ENCODE results near the gene HTR2B.

The HTR2B gene

DNA sequence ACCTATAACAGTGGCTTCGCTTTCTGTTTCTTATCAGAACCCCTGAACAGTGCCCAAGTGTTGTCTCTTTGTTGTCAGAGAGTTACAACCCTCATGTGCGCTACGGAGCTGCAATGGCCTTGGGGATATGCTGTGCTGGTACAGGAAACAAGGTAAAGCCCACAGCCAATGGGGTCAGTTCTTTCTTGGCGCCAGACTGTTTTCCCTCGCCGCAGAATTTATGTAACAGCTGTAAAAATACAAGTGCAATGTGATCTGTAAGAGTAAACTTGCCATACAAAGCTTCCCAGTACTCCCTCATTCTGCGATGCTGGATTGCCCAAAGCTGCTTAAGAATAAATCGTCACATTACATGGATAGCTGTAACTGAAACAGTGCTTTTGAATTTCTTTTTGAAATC is 13.9 kb upstream of the HTR2B start:
- Histone ChIP-seq H3K27ac (no peak overlapping the region), H3K4me3 (no peak overlapping the region)

DNA sequence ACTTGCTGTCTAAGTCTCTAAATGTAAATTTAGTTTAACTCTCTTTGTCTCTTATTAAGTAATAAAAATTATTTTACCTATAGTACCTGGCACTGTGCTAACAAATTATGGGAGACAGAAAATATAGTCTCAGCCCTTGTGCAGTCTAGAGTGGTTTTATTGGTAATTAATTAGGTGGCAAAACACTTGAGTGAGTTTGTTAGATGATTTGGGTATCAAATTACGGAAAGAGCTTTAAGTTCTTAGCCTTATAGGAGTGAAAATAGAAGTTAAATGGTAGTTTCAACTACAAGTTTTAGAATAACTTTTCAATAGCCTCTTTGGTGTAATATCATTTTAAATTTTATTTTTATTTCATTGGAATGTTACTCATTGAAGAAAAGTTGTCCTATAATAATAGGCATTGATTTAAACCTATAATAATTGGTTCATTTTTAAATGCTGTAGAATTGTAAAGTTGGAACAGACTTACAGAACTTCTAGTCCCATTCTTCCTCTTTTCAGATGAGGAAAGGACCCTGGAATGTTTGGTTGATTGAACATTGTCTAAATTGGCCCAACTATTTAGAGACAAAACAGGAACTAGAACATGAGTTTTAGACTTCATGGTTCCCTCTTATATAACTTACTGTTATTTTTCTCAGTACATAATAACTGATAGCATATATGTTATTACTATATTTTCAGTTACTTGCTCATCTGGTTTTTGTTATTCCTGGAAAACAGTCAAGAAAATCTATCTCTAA is 10.2 kb upstream of the HTR2B start:
- Histone ChIP-seq H3K27ac (peak overlapping the region in 1 of 21 experiments; percentile 3), H3K4me3 (no peak overlapping the region)

DNA sequence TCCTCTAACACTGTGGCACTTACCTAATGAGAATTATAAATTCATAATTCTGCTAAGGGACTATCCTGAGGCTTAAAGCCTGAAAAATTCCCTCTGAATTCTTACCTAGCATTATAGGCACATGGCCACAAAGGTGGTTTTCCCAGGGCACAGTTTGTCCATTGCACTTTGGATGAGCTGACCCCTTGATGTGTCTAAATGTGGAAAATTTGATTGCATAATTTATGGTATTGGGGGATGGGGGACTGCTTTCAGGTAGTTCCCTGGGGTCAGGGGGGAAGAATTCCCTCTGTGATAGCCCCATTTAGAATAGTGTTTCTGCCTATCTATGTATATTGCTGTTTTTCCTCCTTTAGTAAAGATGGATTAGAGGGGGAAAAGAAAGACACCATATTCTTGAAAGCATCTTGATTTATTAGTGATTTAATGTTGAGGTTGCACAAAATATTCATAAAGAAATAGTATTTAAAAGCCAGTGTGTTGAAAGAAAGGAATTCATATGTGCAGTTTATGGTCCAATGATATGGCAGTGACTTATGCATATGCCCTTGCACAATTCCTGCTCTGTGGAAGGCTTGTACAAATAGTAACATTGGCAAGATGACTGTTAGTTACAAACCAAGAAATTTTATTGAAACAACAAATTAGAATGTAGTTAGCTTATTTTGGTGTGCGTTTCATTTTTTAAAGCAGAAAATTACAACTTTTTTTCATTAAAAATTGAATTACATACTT is 8.7 kb upstream of the HTR2B start:
- Histone ChIP-seq H3K4me3 (no peak overlapping the region), H3K27ac (no peak overlapping the region)

GRCh38 chr2:231132129-231132528 is 7.3 kb upstream of the HTR2B start:
- Histone ChIP-seq H3K27ac (no peak overlapping the region), H3K4me3 (no peak overlapping the region)

DNA sequence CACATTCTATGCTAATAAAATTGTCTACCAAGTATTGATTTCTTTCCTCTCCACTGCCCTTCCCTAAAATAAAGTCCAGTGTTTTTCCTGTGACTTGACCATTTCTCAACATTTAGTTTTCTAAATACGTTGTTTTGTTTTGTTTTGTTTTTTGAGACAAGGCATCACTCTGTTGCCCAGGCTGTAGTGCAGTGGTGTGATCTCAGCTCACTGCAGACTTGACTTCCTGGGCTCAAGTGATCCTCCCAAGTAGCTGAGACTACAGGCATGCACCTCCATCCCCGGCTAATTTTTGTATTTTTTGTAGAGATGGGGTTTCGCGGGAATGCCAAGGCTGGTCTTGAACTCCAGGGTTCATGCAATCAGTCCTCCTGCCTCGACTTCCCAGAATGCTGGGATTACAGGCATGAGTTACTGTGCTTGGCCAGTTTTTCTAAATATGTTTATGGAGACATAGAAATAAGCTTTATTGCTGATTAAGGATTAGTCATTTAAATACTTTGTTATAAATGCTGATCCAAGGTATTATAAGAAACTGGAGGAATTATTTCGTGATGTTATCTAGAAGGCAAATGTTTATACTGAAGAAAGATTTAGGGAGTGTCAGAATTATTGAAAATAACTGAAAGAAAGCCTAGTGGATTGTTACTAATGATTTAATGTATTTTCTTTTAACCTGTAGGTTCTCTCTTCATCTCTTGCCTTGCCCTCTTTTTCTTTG is 5.7 kb upstream of the HTR2B start:
- H3K27ac ChIP-seq = peak overlapping the region in 1 of 21 experiments; percentile 23

GRCh38 chr2:231129216-231129615 is 4.4 kb upstream of the HTR2B start:
- Histone ChIP-seq H3K4me3 (no peak overlapping the region), H3K27ac (no peak overlapping the region)

More for the DNA sequence above, 5.7 kb upstream of the HTR2B start:
- H3K4me3 ChIP-seq = no peak overlapping the region

DNA sequence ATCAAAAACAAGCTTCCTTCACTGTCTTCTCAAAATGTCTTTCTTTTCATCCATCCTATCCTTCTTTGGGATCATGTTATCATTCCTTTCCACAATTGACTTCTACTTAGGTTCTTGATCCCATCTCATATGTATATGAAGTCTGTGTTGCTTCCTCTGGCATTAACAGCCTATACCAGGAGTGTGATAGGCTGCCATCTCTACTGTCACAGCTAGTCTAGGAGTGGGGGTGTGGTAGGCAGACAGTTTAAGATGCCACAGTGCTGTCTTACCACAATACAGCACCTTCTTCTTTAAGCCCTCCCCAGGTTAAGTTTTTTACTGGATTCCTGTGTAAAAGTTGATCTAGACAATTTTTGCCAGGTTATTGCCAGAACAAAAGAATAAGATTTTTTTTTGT is 3.7 kb upstream of the HTR2B start:
- Histone ChIP-seq H3K27ac (no peak overlapping the region), H3K4me3 (no peak overlapping the region)

DNA sequence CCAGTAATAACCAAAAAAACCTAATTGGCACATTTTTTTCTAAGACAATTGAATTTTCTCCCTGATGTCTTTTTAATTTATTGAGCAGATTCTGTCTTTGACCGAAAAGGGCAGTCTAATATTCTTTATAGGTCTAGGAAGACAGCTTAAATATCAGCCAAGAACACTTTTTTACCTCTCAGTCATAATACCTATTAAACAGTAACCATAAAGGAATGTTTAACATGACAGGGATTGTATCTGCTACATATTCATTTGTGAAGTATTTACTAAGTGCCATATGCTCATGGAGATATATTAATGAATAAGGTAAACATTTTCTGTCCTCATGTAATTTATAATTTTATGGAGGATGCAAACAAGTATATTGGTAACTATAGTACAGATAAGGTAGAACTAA is 3.1 kb upstream of the HTR2B start:
- Histone ChIP-seq H3K27ac (no peak overlapping the region), H3K4me3 (no peak overlapping the region)

GRCh38 chr2:231127480-231127879 is 2.6 kb upstream of the HTR2B start:
- Histone ChIP-seq H3K27ac (no peak overlapping the region), H3K4me3 (no peak overlapping the region)

DNA sequence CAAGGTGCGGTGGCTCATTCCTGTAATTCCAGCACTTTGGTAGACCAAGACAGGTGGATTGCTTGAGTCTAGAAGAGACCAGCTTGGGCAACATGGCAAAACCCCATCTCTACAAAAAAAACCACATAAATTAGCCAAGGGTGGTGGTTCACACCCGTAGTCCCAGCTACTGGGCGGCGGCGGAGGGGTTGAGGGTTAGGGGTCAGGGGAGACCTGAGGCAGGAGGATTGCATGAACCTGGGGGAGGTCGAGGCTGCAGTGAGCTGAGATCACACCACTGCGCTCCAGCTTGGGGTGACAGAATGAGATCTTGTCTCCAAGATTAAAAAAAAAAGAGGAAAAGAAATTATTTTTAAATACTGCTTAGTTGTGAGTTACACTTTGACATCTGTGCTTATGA is 1.3 kb upstream of the HTR2B start:
- Histone ChIP-seq H3K4me3 (no peak overlapping the region), H3K27ac (no peak overlapping the region)

DNA sequence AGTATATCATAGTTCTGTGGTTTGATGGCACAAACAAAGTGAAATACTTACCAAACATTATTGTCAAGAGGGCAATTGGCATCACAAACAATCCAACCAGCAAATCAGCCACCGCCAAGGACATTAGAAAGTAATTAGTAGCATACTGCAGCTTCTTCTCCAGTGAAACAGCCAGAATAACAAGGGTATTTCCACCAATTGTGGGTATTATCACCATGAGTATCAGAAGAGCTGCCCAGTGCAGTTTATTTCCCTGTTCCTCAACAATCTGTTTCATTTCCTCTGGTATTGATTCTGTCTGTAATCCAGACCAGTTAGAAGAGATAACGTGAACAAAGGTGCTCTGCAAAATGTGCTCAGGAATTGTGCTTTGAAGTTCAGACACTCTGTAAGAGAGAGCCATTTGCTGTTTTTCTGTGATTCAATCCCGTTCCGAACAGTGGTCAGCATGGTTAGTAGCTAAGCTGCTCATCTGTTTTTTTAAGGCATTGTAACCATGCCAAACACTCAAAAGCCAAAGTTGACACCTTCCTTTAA is 1.4 kb downstream of the HTR2B start:
- peak overlapping the region in 6 of 21 experiments; percentile 11 to 56 (median 48) for H3K27ac ChIP-seq
- no peak overlapping the region for H3K4me3 ChIP-seq

GRCh38 chr2:231118614-231118942 is 6.3 kb downstream of the HTR2B start:
- Histone ChIP-seq H3K27ac (no peak overlapping the region), H3K4me3 (no peak overlapping the region)

DNA sequence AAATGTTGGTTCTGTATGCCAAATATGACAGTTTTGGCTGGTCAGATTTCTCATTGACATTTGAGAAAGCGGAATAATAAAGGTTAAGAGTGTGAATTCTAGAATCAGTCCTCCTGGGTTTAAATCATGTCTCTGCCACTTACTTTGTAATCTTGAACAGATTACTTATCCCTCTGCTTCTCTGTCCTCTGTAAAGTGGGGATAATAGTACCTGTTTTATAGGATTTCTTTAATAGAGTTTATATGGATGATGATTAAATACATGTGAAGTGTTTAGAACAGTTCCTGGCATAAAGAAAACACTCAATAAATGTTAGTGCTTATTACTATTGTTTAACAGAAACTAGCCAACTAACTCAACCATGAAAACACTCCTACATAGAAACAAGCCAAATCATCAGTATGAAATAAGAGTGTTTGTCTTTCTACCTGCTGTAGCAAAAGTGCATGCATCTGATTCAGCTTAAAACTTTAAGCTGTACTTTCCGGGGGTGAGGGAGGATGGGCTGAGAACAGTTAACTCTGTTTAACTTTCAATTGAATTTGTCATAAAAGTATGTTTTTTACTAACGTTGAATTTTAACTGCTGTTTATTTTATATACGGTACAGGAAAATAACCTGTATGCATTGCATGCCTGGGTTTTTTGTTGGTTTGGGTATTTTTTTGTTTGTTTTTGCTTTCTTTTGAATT is 6.8 kb downstream of the HTR2B start:
- Histone ChIP-seq H3K27ac (no peak overlapping the region), H3K4me3 (no peak overlapping the region)

DNA sequence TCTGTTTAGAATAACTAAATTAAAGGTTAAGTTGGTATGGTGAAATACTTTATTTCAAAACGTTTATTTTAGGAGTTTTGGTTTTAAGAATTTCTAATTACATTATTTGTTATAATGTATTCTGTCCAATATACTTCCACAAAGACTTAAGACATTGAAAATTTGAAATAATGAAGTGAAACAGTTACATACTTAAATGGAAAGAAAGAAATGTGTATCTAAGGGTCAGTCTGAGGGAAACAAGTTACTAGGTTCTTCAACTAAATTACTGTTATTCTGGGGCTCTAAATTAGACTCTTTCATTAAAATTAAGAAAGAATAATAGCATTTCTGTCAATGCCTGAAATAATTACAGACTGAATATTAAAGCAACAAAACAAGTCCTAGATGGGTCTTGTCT is 7.7 kb downstream of the HTR2B start:
- no peak overlapping the region for H3K27ac ChIP-seq
- no peak overlapping the region for H3K4me3 ChIP-seq

DNA sequence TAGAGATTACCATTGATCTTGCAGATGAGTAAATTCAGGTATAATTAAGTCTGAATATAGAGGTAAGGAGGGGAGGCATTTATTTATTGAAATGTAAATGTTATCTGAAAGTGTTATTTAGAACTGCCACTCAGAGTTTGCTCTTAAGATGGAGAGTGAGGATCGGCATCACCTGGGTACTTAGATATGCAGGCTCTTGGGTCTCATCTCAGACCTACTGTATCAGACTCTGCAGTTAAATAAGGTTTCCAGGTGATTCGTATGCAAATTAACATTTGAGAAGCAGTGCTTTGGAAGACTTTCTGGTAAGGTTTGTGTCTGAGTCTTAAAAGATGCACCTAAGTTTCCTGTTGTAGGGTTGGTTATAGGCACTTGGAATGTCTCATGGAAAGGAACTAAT is 9.2 kb downstream of the HTR2B start:
- Histone ChIP-seq H3K4me3 (no peak overlapping the region), H3K27ac (no peak overlapping the region)

- Histone ChIP-seq H3K27ac (no peak overlapping the region), H3K4me3 (no peak overlapping the region)
Observed at GRCh38 chr2:231113489-231113888, 11.4 kb downstream of the HTR2B start.

DNA sequence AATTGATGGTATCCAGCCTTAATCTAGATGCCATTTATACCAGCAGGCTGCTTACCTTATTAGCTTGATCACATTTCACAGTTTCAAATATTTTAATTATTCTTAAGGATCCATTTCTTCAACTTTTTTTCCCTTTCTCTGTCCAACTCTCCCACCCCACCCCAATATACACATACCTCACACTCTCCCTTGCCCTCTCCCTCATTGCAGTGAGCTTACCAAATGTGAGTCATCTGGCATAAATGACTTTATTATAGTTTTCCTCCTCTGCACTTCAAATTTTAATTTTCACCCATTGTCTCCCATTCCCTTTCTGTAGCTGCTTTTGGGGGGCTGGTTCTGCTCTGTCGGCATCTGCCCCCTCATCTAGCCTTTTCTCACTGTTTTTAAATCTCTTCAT is 12.9 kb downstream of the HTR2B start:
- H3K4me3 ChIP-seq = no peak overlapping the region
- no peak overlapping the region for H3K27ac ChIP-seq

DNA sequence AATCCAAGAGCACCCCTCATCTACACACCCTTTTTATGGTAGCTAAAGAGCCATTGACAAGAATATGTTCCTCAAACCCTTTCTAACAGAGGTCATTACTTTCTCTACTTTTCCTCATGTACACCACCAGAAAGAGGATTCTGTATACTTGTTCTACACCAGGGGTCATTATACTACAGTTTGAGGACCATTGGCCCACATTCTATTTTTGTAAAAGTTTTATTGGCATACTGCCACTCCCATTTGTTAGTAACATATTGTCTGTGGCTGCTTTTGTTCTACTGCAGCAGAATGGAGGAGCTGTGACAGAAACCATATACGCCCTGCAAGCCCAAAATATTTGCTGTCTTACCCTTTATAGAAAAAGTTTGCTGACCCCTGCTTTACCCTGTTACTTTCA is 14.3 kb downstream of the HTR2B start:
- Histone ChIP-seq H3K27ac (peak overlapping the region in 1 of 21 experiments; percentile 4), H3K4me3 (no peak overlapping the region)

DNA sequence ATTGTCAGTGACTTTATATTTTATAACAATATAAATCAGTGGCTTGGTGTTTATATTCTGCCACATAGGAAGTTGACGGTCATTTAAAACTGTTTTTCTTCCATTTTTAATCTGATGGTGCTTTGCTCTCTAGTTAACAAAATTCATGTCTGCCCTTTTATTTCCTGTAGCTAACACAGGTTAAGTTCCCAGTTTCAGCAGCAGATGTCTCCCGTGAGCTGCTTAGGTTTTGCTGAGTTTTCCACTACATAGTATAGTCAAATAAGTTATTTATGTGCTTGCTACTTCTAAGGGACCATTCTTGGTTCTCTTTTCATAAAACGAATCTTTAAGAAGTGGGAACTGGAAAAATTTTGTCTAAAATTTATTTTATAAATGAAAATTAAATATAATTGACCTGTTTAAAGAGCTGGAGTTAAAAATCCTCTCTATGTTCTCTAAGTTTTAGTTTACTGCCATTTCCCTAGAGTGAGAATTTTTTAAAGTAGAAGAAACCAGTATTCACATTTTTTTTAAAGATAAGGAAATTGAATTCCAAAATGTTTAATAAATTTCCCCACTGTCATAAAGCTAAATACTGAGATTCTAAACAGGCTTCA is 20.6 kb downstream of the HTR2B start:
- Histone ChIP-seq H3K4me3 (no peak overlapping the region), H3K27ac (peak overlapping the region in 3 of 21 experiments; percentile 23 to 54 (median 45))

GRCh38 chr2:231102772-231103171 is 22.1 kb downstream of the HTR2B start:
- Histone ChIP-seq H3K27ac (peak overlapping the region in 2 of 21 experiments; percentile 21 to 45), H3K4me3 (no peak overlapping the region)

Data from skin epidermis (tissue), 12 donors.